Renal cortex interstitium (tissue), 11 donors: Measurements from ENCODE around the gene MGRN1. TPM values are rescaled to one million over a fixed set of nuclear protein-coding genes. Genes with fewer than 3 reads are reported as not detected.

Experiments used
- DNase-seq, 11 donors: peaks; one replicate each; pipeline ENCODE4 v3.0.0-alpha.2; 2013; ENCODE audit warnings: low read depth in 9 of 11, low spot score in 4 of 11; ENCODE audit errors: extremely low read depth in 1 of 11
- polyA plus RNA-seq, 3 donors: library from polyadenylated mRNA; unstranded; fragments of 120-200 nt; gene quantifications; one replicate each; pipeline ENCODE4 v1.2.1, GENCODE V29; 2013; ENCODE audit not compliant: insufficient read length in 3 of 3

MGRN1 gene
- polyA plus RNA-seq, 3 donors = 42.5 to 68.9 (median 51.9) TPM

- no peak for DNase-seq
These were observed 75.9 kb downstream of the MGRN1 start for GRCh38 chr16:4700380-4700996.

GRCh38 chr16:4700997-4701743 is 76.5 kb downstream of the MGRN1 start:
- no peak for DNase-seq

GRCh38 chr16:4701791-4702465 is 77.3 kb downstream of the MGRN1 start:
- DNase-seq = no peak

GRCh38 chr16:4702466-4702808 is 77.8 kb downstream of the MGRN1 start:
- DNase-seq = no peak

GRCh38 chr16:4703906-4704305 is 79.3 kb downstream of the MGRN1 start:
- DNase-seq = no peak

DNA sequence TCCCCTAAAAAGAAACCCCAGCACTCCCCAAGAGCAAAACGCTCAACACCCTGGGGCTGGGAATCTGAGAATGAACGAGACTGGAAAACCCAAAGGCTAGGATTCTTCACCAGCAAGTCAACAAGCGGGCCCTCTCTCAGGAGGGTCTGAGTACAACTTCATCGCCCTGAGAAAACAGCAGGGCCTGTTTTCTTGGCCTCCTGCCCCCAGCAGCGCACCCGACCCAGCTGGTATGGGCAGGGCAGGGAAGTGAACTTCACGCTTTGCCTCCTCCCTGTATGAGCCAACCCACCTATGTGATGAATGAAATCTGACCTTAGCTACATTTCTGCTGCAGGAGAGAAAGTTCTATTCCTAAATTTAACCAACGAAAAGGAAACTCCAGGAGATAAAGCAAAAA is 79.9 kb downstream of the MGRN1 start:
- DNase-seq = no peak

- no peak for DNase-seq
These were observed 80.3 kb downstream of the MGRN1 start for GRCh38 chr16:4704913-4705312.

DNA sequence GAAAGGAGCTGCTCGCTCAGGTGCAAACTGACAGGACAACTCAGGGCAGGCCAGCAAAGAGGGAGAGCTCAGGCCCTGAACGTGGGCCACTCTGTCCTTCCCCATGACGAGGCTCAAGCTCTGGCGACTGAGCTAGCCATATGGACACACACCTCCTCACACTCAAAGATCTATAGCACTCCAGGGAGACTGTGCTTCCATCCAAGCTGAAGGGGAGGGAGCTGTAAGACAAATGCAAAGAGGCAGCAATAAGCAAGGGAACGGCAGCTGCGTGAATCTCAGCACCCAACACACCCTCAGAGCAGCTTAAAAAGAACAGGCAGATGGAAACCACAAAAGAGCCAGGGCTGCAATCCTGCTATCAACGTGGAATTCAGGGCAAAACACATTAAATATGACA is 82.2 kb downstream of the MGRN1 start:
- no peak for DNase-seq

GRCh38 chr16:4709481-4709880 is 84.9 kb downstream of the MGRN1 start:
- no peak for DNase-seq

- DNase-seq = no peak
These were observed 89.3 kb downstream of the MGRN1 start for GRCh38 chr16:4713663-4714501.

GRCh38 chr16:4714996-4715395 is 90.4 kb downstream of the MGRN1 start:
- DNase-seq = no peak

- no peak for DNase-seq
These were observed 93.8 kb downstream of the MGRN1 start for GRCh38 chr16:4718466-4718865.

DNA sequence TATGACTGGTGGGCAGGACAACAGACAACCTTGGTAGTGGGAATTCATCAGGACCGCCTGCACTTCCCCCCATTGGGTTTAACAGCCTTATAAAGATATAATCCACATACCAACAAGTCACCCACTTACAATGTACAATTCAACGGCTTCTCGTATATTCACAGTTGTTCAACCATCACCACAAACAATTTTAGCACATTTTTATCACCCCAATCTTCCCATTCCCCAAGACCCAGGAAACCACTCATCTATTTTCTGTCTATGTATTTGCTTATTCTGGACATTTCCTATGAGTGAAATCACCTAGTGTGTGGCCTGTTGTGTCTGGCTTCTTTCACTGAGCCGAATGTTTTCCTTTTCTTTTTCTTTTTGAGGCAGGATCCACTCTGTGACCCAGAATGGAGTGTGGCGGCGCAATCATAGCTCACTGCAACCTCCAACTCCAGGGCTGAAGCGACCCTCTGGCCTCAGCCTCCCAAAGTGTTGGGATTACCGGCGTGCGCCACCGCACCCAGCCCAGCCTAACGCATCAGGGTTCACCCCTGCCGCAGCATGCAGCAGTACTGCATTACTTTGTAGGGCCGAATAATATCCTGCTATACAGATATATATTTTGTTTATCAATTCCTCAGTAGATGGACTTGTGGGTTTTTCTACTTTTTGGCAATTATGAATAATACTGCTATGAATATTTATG is 98.6 kb downstream of the MGRN1 start:
- no peak for DNase-seq

- DNase-seq = no peak
These were observed 100.1 kb downstream of the MGRN1 start for GRCh38 chr16:4724661-4725270.

- no peak for DNase-seq
These were observed 102.0 kb downstream of the MGRN1 start for GRCh38 chr16:4726616-4727015.

DNA sequence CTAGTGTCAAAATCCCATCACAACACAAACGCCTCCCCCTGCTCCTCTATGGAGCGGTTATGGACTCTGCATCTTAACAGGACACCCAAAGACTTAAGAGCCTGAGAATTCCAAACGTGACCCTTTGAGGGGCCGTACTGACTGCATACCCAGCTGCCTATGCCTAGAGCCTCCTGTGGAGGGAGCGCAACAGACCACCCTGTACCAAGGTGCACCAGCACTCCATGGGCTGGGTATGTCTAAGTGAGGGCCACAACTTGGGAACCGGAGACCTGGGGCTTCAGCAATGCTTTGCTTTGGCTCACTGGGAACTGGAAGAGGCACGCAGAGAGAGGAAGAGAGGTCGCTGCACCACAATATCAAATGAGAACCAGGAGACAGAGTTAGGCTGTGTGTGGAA is 104.0 kb downstream of the MGRN1 start:
- no peak for DNase-seq

DNA sequence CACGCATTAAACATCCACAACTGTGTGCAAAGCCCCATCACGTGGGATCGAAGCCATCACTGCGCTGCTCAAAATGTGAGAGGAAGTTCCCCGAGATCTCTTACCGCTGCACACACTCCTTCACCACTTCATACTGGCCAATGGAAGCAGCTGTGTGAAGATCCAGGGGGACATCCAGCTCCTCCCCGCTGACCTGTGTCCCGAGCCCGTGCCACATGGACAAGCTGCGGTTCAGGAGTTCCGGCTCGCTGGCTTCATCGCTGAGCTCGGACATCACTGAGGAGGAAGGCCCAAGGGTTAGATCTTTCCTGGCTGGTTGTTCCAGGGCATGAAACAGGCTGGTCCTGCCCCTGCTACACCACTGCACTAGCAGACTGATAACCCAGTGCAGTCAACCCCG is 105.2 kb downstream of the MGRN1 start:
- DNase-seq = no peak

DNA sequence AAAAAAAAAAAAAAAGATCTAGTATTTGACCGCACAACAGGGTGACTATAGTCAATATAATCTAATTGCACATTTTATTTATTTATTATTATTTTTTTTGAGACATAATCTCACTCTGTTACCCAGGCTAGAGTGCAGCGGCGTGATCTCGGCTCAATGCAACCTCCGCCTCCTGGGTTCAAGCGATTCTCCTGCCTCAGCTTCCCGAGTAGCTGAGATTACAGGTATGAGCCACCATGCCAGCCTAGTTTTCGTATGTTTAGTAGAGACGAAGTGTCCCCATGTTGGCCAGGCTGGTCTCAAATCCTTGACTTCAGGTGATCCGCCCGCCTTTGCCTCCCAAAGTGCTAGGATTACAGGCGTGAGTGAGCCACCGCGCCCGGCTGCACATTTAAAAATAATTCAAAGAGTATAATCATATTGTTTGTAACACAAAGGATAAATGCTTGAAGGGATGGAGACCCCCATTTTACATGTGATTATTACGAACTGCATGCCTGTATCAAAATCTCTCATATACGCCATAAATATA is 108.7 kb downstream of the MGRN1 start:
- no peak for DNase-seq

DNA sequence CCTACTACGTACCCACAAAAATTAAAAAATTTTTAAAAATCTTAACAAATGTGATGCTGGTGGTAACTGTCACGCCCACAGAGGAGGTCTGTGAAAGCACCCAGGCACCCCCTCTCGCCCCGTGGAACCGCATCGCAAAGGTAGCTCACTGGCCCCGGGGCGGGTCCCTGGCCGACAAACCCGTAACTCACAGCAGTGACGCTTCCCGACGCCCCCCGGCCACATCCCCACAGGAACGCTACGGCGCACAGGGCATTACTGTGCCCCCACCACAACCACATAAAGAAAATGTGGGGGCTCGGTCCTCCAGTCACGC is 109.1 kb downstream of the MGRN1 start:
- DNase-seq = no peak
